ENCODE results near the gene TMA7B.

TMA7B gene

DNA sequence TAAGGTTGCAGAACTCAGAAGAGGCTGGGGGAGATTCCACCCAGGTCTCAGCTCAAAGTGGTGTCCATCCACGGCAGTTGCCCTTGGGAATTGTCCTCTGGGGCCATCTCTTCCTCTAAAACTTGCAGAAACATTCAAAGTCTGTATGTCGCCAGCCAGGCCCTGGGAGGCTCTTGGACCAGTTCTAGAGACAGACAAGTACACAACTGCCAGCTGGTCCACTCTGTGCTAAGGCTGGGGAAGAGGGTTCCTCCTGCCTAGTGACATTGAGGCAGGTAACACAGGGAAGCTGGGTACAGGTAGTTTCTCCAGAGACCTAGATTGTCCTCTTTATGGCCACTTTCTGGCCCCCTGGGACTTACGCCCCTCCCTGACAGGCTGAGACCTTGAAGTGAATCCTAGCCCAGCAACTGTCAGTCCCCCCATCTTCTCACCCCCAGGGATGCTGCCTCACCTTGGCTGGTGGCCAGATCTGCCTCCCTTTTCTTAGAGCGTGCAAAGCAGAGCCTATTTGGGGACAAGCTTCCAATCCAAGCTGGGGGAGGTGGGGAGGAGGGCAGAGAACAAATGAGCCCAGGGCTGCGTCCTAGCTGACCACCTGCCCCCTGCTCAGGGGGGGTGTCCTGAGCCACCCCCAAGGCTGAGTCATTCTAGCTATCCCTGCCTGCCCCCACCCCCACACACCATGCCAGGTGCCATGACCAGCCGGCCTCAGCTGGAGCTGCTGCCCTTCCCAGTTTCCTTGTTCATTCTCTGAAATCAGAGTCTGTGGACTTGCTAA is 42.9 kb downstream of the TMA7B start:
- TF ChIP-seq, protein P1, sequence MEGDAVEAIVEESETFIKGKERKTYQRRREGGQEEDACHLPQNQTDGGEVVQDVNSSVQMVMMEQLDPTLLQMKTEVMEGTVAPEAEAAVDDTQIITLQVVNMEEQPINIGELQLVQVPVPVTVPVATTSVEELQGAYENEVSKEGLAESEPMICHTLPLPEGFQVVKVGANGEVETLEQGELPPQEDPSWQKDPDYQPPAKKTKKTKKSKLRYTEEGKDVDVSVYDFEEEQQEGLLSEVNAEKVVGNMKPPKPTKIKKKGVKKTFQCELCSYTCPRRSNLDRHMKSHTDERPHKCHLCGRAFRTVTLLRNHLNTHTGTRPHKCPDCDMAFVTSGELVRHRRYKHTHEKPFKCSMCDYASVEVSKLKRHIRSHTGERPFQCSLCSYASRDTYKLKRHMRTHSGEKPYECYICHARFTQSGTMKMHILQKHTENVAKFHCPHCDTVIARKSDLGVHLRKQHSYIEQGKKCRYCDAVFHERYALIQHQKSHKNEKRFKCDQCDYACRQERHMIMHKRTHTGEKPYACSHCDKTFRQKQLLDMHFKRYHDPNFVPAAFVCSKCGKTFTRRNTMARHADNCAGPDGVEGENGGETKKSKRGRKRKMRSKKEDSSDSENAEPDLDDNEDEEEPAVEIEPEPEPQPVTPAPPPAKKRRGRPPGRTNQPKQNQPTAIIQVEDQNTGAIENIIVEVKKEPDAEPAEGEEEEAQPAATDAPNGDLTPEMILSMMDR (IDR thresholded peaks at IDR 0.05), result no peak

- TF ChIP-seq, protein P1 (IDR thresholded peaks at IDR 0.05), result no peak
Measured at GRCh38 chr22:40004836-40005235, 44.6 kb downstream of the TMA7B start.

GRCh38 chr22:40006641-40007040 is 46.4 kb downstream of the TMA7B start:
- TF ChIP-seq, protein P1 (IDR thresholded peaks at IDR 0.05), result no peak

DNA sequence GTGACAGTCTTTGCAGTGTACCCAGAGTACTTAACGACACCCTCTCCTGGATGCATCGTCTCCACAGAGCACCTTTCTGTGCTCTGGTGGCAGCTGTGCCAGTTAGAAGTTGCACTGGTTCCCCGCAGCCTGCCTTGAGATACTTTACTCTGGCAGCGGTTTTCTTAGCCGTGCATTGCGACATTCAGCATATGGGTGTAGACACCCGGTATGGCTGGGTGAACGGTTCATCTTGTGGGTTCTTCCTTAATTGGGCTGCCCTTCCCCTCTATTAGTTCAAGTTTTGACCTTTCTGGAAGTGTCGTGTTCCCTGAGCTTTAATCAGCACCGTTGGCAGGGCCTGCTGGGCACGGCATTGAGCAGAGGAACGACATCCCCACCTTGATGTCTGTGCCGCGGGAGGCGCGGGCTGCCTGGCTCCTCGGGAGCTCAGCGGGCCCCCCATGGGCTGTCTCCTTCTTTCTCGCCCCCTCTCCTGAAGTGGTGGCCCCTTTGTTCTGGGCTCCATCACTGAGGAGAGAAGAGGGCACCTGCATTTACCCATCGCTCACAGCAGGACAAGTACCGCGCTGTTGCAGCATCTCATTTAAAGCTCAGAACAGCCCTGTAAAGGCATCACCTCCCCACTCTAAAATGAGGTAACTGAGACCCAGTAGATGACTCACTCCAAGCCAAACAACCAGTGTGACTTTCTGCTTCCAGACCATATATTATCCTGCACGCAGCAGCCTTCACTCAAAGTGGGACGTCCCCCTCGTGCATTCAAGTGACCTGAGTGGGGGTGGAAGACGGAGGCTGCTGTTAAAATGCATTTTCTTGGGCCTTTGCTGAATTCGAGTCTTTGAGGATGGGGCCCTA is 47.9 kb downstream of the TMA7B start:
- TF ChIP-seq, protein P1 (IDR thresholded peaks at IDR 0.05), result no peak

- TF ChIP-seq, protein P1 (IDR thresholded peaks at IDR 0.05), result no peak
Measured at GRCh38 chr22:40008726-40009291, 48.6 kb downstream of the TMA7B start.

DNA sequence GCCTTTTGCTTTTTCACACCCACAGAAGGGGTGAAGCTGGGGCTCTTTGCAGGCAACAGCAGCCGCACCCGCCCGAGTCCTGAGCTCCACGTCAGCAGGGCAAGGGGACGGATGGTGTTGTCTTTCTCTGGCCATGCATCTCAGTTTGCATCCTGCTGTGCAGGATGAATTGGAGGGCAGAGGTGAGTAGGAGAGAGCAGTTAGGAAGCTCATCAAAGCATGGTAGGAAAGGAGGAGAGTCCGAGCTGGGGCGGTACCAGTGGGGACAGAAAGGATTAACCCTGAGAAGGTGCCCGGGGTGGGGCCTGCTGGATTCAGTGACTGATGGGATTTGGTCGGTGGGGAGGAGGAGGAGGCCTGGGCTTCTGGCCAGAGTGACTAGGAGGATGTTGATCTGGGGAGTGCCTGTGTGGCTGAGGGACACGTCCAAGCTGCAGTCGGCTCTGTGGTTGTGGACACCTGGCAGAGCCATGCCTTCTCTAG is 49.1 kb downstream of the TMA7B start:
- TF ChIP-seq, protein P1 (IDR thresholded peaks at IDR 0.05), result no peak

- TF ChIP-seq, protein P1 (IDR thresholded peaks at IDR 0.05), result no peak
Measured at GRCh38 chr22:40009951-40010671, 49.9 kb downstream of the TMA7B start.
